ENCODE results near the gene MPP3. TPM values are rescaled to one million over a fixed set of nuclear protein-coding genes. Genes with fewer than 3 reads are reported as not detected.

The MPP3 gene
- total RNA-seq, 4 donors from 2014 or later = 6.8 to 10.7 (median 7.5) TPM

DNA sequence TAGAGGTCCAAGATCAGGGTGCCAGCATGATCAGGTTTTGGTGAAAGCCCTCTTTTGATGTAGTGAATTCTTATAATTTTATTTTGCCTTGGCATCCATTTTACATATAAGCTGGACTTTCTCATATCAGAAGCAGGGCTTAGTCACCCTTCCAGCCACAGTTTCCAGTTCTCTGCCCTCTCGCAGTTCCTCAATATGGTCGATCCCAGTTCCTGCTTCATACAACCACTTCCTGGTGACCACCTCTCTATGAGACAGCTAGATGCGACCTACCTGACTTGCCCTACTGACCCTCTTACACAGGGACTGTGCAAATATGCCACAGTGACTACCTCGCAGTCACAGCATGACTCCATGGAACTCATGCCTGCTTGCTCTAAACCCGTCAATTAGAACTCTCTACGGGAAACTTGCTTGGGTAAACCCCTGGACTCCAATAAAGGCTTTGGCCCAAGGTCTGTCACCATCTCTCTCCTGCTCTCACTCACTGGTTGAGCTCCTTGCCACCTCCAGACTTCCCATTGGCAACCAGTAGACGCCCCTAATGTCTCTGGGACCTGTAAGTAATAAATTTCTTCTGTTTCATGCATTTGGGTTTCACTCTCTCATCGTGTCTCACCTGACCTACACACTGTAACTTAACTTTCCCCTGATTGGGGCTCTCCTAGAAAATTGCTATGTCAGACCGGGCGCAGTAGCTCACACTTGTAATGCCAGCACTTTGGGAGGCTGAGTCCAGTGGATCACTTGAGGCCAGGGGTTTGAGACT lies 35.5 kb upstream of the MPP3 start:
- H3K4me3 ChIP-seq = no peak overlapping the region
- H3K4me1 ChIP-seq = peaks cover 0 to 15% (median 9%) of the 10 kb centered on the region in 4 donors
- peaks cover 3% of the 10 kb centered on the region for H3K27me3 ChIP-seq
- intact Hi-C loops (cut with DNase I; ENCODE audit: low total_unique reads) (no loop called here), in situ Hi-C loops (cut with MboI; ENCODE audit: low pct_ligation_motif_present in 1 of 4, low pct_unique_long_range_greater_than_20kb in 1 of 4, low sequenced_read_pairs in 3 of 4) (no loop called here)
- no peaks in the 10 kb centered on the region for H3K36me3 ChIP-seq
- no peaks in the 10 kb centered on the region for H3K9me3 ChIP-seq
- WGBS, 2 donors (ENCODE audit: low coverage in 1 of 2) = 83 to 100% methylated on average over 10 of the region's 10 CpGs
- no peak overlapping the region for H3K27ac ChIP-seq
- no peak for DNase-seq
- TF ChIP-seq EP300 (IDR thresholded peaks at IDR 0.05; ENCODE audit: low read depth) = no peak
- no peak for TF ChIP-seq POLR2AphosphoS5 (IDR thresholded peaks at IDR 0.05)
- no peak for TF ChIP-seq POLR2A (IDR thresholded peaks at IDR 0.05)

DNA sequence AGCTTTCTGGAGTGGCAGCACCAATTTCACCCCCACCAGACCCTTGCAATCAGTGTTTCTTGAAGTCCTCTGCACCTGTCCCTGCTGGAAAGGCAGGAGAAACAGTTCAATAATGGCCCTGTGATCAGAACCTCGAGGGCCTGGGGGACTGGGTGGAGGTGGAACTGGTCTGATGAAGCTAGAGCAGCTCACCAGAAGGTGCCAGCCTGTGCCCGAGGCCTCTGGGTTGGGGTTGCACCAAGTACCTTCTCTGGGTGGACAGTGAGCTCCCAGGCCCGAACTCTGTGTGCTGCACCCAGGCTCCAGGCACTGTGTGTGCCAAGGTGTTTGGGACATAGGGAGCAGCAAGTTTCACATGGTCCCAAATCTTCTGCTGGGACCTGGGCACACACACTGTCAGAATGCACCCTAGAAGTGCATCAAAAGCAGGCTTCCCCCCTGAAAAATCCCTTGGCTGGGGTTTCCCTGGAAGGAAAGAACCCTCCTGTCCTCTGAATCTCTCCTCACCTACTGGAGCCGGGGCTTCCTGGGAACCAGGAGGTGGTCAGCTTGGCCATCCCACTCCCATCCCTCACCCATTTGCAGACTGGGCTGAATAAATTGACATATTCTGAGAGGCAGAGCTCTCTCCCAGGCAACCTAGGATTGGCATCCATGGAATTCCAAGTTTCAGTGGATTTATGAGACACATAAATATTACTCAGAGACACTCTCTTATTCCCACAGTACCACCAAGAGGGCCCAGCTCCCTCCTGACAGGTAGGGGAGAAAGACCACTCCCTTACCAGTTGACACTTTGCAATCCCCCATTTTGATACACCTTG lies 31.4 kb upstream of the MPP3 start:
- TF ChIP-seq, protein P1, sequence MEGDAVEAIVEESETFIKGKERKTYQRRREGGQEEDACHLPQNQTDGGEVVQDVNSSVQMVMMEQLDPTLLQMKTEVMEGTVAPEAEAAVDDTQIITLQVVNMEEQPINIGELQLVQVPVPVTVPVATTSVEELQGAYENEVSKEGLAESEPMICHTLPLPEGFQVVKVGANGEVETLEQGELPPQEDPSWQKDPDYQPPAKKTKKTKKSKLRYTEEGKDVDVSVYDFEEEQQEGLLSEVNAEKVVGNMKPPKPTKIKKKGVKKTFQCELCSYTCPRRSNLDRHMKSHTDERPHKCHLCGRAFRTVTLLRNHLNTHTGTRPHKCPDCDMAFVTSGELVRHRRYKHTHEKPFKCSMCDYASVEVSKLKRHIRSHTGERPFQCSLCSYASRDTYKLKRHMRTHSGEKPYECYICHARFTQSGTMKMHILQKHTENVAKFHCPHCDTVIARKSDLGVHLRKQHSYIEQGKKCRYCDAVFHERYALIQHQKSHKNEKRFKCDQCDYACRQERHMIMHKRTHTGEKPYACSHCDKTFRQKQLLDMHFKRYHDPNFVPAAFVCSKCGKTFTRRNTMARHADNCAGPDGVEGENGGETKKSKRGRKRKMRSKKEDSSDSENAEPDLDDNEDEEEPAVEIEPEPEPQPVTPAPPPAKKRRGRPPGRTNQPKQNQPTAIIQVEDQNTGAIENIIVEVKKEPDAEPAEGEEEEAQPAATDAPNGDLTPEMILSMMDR (IDR thresholded peaks at IDR 0.05) = no peak
- no peak overlapping the region for H3K4me3 ChIP-seq
- H3K27ac ChIP-seq = no peak overlapping the region
- H3K36me3 ChIP-seq = no peaks in the 10 kb centered on the region
- H3K9me3 ChIP-seq = no peaks in the 10 kb centered on the region
- intact Hi-C loops (cut with DNase I; ENCODE audit: low total_unique reads) = no loop called here
- WGBS, 2 donors (ENCODE audit: low coverage in 1 of 2) = 70% methylated on average over 4 of the region's 4 CpGs; no CpG with 5 or more reads in 1 of the 2 donors
- H3K4me1 ChIP-seq = no peaks in the 10 kb centered on the region
- H3K27me3 ChIP-seq = peaks cover 3% of the 10 kb centered on the region
- in situ Hi-C loops (cut with MboI; ENCODE audit: low pct_ligation_motif_present in 1 of 4, low pct_unique_long_range_greater_than_20kb in 1 of 4, low sequenced_read_pairs in 3 of 4) = no loop called here
- DNase-seq = no peak

DNA sequence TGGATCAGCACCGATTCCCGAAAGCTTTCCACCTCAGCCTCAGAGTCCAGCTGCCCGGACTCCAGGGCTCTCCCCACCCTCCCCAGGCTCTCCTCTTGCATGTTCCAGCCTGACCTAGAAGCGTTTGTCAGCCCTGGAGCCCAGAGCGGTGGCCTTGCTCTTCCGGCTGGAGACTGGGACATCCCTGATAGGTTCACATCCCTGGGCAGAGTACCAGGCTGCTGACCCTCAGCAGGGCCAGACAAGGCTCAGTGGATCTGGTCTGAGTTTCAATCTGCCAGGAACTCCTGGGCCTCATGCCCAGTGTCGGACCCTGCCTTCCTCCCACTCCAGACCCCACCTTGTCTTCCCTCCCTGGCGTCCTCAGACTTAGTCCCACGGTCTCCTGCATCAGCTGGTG lies 29.0 kb upstream of the MPP3 start:
- whole genome bisulfite sequencing, 2 donors (ENCODE audit: low coverage in 1 of 2) = 76 to 83% methylated on average over 3 to 9 of the region's 9 CpGs
- peaks cover 17% of the 10 kb centered on the region for H3K27me3 ChIP-seq
- in situ Hi-C loops (cut with MboI; ENCODE audit: low pct_ligation_motif_present in 1 of 4, low pct_unique_long_range_greater_than_20kb in 1 of 4, low sequenced_read_pairs in 3 of 4) (no loop called here), intact Hi-C loops (cut with DNase I; ENCODE audit: low total_unique reads) (no loop called here)
- no peaks in the 10 kb centered on the region for H3K36me3 ChIP-seq
- no peaks in the 10 kb centered on the region for H3K9me3 ChIP-seq
- TF ChIP-seq EP300 (IDR thresholded peaks at IDR 0.05; ENCODE audit: low read depth) (no peak), POLR2A (IDR thresholded peaks at IDR 0.05) (no peak), POLR2AphosphoS5 (IDR thresholded peaks at IDR 0.05) (no peak)
- TF ChIP-seq, protein P1 (IDR thresholded peaks at IDR 0.05) = no peak
- H3K4me3 ChIP-seq = no peak overlapping the region
- H3K27ac ChIP-seq = no peak overlapping the region
- DNase-seq = no peak
- no peaks in the 10 kb centered on the region for H3K4me1 ChIP-seq

DNA sequence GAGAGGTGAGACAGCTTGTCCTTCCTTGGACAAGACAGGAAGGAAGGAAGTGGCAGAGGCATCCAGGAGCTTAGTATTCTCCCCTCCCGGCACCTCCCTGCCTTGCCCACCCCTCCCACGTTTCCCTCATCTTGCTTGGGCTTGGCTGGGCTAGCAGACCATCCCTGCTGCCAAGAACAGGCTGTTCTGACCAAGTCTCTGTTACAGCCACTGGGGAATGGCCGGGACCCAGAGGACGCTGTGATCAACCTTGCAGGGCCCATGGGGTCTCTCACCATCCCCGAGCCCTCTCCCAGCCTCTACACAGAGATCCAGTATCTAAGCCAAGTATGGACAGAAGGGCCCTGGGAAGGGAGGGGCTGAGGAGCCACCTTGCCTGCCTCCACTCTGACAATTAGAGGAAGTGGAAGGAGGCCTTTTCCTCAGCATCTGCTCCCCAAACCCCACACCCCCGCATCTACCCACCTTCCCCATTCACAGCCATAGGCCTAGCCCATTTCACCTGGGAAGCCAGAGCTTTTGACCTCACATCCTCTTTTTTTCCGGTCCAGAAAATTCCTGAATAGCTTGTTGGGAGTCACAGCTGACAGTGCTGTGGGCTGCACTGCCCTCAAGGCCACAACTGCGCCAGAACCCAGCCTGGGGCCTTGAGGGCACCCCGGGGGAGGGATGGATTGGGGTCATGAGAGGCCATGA lies 28.1 kb upstream of the MPP3 start:
- H3K4me1 ChIP-seq = no peaks in the 10 kb centered on the region
- H3K27me3 ChIP-seq = peaks cover 18% of the 10 kb centered on the region
- no peak for DNase-seq
- 62% methylated on average over 9 of the region's 9 CpGs; no CpG with 5 or more reads in 1 of the 2 donors for WGBS, 2 donors (ENCODE audit: low coverage in 1 of 2)
- in situ Hi-C loops (cut with MboI; ENCODE audit: low pct_ligation_motif_present in 1 of 4, low pct_unique_long_range_greater_than_20kb in 1 of 4, low sequenced_read_pairs in 3 of 4) (no loop called here), intact Hi-C loops (cut with DNase I; ENCODE audit: low total_unique reads) (no loop called here)
- no peaks in the 10 kb centered on the region for H3K36me3 ChIP-seq
- H3K9me3 ChIP-seq = no peaks in the 10 kb centered on the region
- no peak for TF ChIP-seq POLR2A (IDR thresholded peaks at IDR 0.05)
- TF ChIP-seq, protein P1 (IDR thresholded peaks at IDR 0.05) = no peak
- no peak for TF ChIP-seq POLR2AphosphoS5 (IDR thresholded peaks at IDR 0.05)
- TF ChIP-seq EP300 (IDR thresholded peaks at IDR 0.05; ENCODE audit: low read depth) = no peak
- H3K27ac ChIP-seq = no peak overlapping the region
- H3K4me3 ChIP-seq = no peak overlapping the region
